ENCODE data around the gene CYP24A1. TPM values are rescaled to one million over a fixed set of nuclear protein-coding genes. Genes with fewer than 3 reads are reported as not detected.

Gene CYP24A1
- total and polyA plus RNA-seq, 2 experiments from 2014 or later, result not detected

DNA sequence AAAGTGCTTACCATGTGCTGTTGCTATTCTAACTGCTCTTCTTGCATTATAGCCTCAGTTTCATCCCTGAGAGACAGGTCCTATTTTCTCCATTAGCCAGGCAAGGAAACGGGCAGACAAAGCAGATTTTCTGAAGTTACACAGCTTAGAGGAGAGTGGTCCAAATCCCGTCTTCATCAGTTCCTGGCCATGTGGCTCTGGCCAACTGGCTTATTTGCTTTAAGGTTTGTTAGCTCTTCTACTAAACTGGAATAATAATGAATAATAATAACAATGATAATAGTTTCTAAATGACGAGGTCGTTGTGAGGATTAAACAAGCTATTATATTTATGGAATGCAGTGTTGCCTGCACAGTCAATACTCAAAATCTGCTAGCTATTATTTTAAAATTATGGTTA lies 67.6 kb downstream of the CYP24A1 start:
- no peaks in the 10 kb centered on the region for H3K27me3 ChIP-seq
- no peak overlapping the region for H3K27ac ChIP-seq
- H3K36me3 ChIP-seq, result no peaks in the 10 kb centered on the region
- TF ChIP-seq, protein P1, sequence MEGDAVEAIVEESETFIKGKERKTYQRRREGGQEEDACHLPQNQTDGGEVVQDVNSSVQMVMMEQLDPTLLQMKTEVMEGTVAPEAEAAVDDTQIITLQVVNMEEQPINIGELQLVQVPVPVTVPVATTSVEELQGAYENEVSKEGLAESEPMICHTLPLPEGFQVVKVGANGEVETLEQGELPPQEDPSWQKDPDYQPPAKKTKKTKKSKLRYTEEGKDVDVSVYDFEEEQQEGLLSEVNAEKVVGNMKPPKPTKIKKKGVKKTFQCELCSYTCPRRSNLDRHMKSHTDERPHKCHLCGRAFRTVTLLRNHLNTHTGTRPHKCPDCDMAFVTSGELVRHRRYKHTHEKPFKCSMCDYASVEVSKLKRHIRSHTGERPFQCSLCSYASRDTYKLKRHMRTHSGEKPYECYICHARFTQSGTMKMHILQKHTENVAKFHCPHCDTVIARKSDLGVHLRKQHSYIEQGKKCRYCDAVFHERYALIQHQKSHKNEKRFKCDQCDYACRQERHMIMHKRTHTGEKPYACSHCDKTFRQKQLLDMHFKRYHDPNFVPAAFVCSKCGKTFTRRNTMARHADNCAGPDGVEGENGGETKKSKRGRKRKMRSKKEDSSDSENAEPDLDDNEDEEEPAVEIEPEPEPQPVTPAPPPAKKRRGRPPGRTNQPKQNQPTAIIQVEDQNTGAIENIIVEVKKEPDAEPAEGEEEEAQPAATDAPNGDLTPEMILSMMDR (IDR thresholded peaks at IDR 0.05; ENCODE audit: low read depth, low read length), result no peak
- no peak overlapping the region for H3K4me3 ChIP-seq
- H3K4me1 ChIP-seq (ENCODE audit: low read depth), result no peaks in the 10 kb centered on the region
- H3K9me3 ChIP-seq (ENCODE audit: low read depth), result no peaks in the 10 kb centered on the region
- DNase-seq (ENCODE audit: low read depth in 1 of 2, low spot score in 1 of 2), result no peak

DNA sequence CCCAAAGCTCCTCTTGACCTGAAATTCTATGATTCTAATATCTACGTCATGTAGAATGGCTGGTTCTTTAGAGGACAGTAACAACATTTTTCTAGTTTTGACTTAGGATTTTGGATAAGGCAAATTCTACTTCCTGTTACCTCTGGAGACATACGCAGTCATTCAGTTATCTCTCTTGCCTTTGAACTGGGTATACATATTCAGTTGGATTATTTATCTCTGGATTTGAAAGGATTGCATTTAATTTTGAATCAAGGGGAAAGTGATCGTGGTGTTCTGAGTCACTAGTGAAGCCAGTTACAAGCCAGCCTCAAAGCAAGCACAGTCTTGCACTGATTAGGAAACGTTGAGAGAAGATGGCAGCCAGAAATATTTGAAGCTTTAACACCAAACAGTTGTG lies 68.1 kb downstream of the CYP24A1 start:
- TF ChIP-seq, protein P1 (IDR thresholded peaks at IDR 0.05; ENCODE audit: low read depth, low read length), result no peak
- Histone ChIP-seq H3K27me3 (no peaks in the 10 kb centered on the region), H3K4me1 (ENCODE audit: low read depth) (no peaks in the 10 kb centered on the region), H3K36me3 (no peaks in the 10 kb centered on the region), H3K27ac (no peak overlapping the region), H3K4me3 (no peak overlapping the region), H3K9me3 (ENCODE audit: low read depth) (no peaks in the 10 kb centered on the region)
- peak in 1 of 2 donors; percentile 20 for DNase-seq (ENCODE audit: low read depth in 1 of 2, low spot score in 1 of 2)

DNA sequence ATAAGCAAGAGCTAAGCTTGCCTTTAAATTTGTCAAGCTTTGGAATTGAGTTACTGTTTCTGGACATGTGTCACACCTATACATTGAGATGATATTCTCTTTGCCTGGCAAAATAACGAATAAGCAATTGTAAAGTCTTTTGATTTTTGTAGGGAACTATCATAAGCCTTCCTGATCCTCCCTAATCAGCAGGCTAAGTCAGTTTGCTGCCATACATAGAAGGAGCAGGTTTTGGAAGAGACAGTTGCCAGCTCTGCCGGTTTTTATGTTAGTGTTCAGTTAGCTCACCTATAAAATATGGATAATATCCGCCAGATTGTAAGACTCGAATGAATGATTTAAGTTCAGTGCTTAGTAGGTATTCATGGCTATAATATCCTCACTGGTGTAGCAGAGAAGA lies 69.0 kb downstream of the CYP24A1 start:
- Histone ChIP-seq H3K27ac (no peak overlapping the region), H3K36me3 (no peaks in the 10 kb centered on the region), H3K27me3 (no peaks in the 10 kb centered on the region), H3K9me3 (ENCODE audit: low read depth) (no peaks in the 10 kb centered on the region), H3K4me3 (no peak overlapping the region), H3K4me1 (ENCODE audit: low read depth) (no peaks in the 10 kb centered on the region)
- TF ChIP-seq, protein P1 (IDR thresholded peaks at IDR 0.05; ENCODE audit: low read depth, low read length), result no peak
- no peak for DNase-seq (ENCODE audit: low read depth in 1 of 2, low spot score in 1 of 2)

DNA sequence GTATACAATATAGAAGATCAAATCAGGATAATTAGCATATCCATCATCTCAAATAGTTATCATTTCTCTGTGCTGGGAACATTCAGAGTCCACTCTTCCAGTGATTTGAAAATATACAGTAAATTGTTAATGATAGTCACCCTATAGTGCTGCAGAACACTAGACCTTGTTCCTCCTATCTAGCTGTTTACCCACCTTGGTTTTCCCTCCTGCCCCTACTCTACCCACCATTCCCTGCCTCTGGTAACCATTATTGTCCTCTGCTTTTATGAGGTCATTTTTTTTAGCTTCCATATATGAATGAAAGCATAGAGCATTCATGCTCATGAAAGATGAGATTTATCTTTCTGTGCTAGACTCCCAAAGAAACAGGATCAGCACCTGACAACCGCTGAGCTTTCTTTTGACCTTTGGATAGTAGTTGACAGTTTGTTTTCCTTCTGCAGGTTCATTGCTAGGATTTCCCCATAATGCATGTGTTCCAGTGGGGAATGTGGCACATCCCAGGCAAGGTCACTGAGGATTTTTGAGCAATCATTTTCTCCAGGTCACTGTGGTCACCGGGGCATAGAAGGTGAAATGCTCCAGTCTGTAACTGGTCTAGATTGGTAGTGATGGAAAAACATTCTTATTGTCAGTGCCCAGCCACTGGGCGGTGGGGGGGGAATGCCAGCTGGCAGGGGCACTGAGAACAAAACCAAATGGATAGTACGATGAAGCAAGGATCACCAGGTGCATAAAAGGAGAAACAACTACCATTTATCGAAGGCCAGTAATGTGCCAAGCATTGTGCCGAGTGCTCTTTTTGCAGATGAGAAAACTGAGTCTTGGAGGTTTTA lies 69.8 kb downstream of the CYP24A1 start:
- Histone ChIP-seq H3K27me3 (no peaks in the 10 kb centered on the region), H3K4me1 (ENCODE audit: low read depth) (no peaks in the 10 kb centered on the region), H3K36me3 (no peaks in the 10 kb centered on the region), H3K27ac (no peak overlapping the region), H3K4me3 (no peak overlapping the region), H3K9me3 (ENCODE audit: low read depth) (no peaks in the 10 kb centered on the region)
- TF ChIP-seq, protein P1 (IDR thresholded peaks at IDR 0.05; ENCODE audit: low read depth, low read length), result no peak
- no peak for DNase-seq (ENCODE audit: low read depth in 1 of 2, low spot score in 1 of 2)

Other genes starting within 250 kb of the CYP24A1 start
- not detected in 2 replicates for gene BCAS1, start 103.4 kb downstream of the CYP24A1 start, total RNA-seq
- 0.27 TPM in 1 of 2 replicates, not detected in the other for gene BCAS1, start 103.4 kb downstream of the CYP24A1 start, polyA plus RNA-seq
- gene PFDN4, start 34.1 kb upstream of the CYP24A1 start, total RNA-seq, result 75.5 and 92.9 TPM in 2 replicates
- gene PFDN4, start 34.1 kb upstream of the CYP24A1 start, polyA plus RNA-seq, result 56.9 and 72.0 TPM in 2 replicates